Activated CD4-positive, alpha-beta memory T cell treated with anti-CD3 and anti-CD28 coated beads, Interleukin-2, amount 10 ng/mL, durations not matched to agents 7 days and 5 days (primary cell): ENCODE measurements around the gene TTC23. TPM values are rescaled to one million over a fixed set of nuclear protein-coding genes. Genes with fewer than 3 reads are reported as not detected.

ENCODE experiments used
- CTCF ChIA-PET: fragments of 350-600 bp; sonication (Branson Sonifier 250); formaldehyde crosslinking; loops from one replicate; lab custom pipeline; 2021; ENCODE audit warnings: antibody characterized with exemption, inconsistent platforms; lab: Charles Lee
- POLR2A ChIA-PET: fragments of 350-600 bp; sonication (Branson Sonifier 250); formaldehyde crosslinking; loops from one replicate; lab custom pipeline; 2021; ENCODE audit warnings: antibody characterized with exemption; lab: Charles Lee
- DNase-seq: peaks from one replicate; pipeline ENCODE4 v3.0.0-alpha.2; 2020
- H3K27ac Mint-ChIP-seq: one replicate; pipeline ENCODE4 v1.8.0; 2021; ENCODE audit warnings: mild to moderate bottlenecking, mixed read lengths
- H3K27me3 Mint-ChIP-seq: one replicate; pipeline ENCODE4 v1.8.0; 2021; ENCODE audit warnings: mixed read lengths
- H3K36me3 Mint-ChIP-seq: one replicate; pipeline ENCODE4 v1.8.0; 2021; ENCODE audit warnings: low read depth, mixed read lengths
- H3K4me1 Mint-ChIP-seq: one replicate; pipeline ENCODE4 v1.8.0; 2021; ENCODE audit warnings: mixed read lengths
- H3K4me3 Mint-ChIP-seq: one replicate; pipeline ENCODE4 v1.8.0; 2021; ENCODE audit warnings: mild to moderate bottlenecking, mixed read lengths
- H3K9me3 Mint-ChIP-seq: one replicate; pipeline ENCODE4 v1.8.0; 2021; ENCODE audit warnings: mixed read lengths
- total RNA-seq, 2 experiments: library from RNA; stranded (reverse); gene quantifications; one replicate each; pipeline ENCODE4 v1.2.3, GENCODE V29; 2021

TTC23 gene
- total RNA-seq, 2 experiments from 2014 or later, result 1.6 to 2.1 TPM

DNA sequence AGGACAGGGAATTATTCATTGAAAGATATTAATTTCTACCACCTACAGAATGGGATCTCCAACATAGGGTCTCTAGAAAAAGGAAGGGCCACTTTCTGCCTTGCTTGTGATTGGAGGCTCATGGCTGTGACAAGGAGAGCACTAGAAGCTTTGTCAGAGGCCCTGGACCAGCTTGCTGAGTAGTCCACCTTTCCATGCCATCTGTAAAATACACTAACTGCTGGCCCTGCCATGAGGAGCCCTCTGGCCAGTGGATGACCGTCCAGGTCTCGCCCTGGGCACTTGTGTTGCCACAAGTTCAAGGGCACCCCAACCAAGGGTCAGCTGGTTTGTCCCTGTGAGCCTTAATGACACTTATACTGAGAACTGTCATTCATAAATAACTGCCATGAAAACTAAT lies 146.1 kb downstream of the TTC23 start:
- peak; percentile 12 for DNase-seq
- Mint-ChIP-seq H3K27ac (no peak overlapping the region), H3K4me1 (peaks cover 30% of the 10 kb centered on the region), H3K9me3 (no peaks in the 10 kb centered on the region), H3K36me3 (no peaks in the 10 kb centered on the region), H3K4me3 (no peak overlapping the region), H3K27me3 (peaks cover 52% of the 10 kb centered on the region)
- CTCF ChIA-PET, result interaction anchor here (0.7 to 1.8 kb wide), 8 partner anchors 9 to 653 kb away, joined by 3 to 12 read pairs (median 4); no protein-coding TSS in a partner anchor
- POLR2A ChIA-PET, result no interaction called here

DNA sequence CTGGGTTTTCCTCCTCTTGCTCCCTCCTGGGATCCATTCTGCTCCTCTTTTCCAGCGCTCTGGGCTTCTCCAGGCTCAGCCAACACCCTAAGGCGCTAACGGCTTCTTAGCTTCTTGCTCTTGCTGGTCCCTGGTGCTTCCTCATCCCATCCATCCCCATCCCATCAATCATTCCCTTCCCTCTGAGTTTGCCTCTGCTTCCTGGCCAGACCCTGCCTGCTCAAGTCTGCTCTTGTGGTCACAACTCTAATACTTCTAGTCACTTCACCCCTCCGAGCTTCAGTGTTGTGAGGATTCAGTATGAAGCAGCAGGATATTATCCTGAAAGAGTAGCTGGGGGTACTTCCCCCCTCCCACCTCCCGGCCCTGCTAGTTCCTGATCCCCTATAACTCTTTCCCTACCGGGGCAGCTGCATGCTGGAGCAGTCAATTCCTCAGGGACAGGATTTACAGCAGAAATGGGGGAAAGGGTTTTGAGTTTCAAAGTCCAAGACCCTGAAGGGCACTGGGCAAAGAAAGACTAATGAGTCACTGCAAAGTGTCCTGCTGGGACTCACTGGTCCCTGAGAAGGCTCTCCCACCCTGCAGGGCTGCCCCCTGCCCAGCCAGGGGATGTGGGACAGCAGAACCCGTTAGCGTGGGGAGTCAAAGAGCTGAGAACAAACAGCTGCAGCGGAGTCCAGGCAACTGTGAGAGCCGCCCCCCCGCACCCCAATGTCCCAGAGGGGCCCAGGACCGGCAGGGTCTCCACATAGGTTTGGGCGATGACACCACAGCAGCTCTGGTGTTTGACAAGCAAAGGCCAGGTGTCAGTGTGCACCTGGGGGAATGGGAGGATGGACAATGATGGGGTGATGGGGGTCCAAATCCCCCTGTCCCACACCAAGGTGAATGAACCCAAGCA lies 146.8 kb downstream of the TTC23 start:
- peak; percentile 15 for DNase-seq
- ChIA-PET POLR2A (interaction anchor here (1.8 kb wide), 1 partner anchor 8 kb away, joined by 3 read pairs; no protein-coding TSS in a partner anchor), CTCF (interaction anchor here (0.9 to 2.8 kb wide), 11 partner anchors 9 to 654 kb away, joined by 3 to 12 read pairs (median 4); no protein-coding TSS in a partner anchor)
- Mint-ChIP-seq H3K4me1 (peaks cover 23% of the 10 kb centered on the region), H3K27ac (no peak overlapping the region), H3K27me3 (peaks cover 56% of the 10 kb centered on the region), H3K4me3 (no peak overlapping the region), H3K36me3 (no peaks in the 10 kb centered on the region), H3K9me3 (no peaks in the 10 kb centered on the region)

DNA sequence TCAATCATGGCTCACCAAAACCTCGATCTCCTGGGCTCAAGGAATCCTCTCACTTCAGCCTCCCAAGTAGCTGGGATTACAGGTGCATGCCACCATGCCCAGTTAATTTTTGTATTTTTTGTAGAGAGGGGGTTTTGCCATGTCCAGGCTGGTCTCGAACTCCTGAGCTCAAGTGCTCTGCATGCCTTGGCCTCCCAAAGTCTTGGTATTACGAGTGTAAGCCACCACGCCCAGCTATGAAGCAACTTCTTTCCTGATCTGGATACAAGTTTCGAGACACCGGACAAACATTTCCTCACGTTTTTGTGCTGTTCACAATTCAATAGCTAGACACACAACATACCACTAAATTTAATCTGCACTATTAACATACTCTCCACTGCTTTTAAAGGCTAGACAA lies 147.9 kb downstream of the TTC23 start:
- Mint-ChIP-seq H3K27ac (no peak overlapping the region), H3K27me3 (peaks cover 50% of the 10 kb centered on the region), H3K4me1 (peaks cover 12% of the 10 kb centered on the region), H3K36me3 (no peaks in the 10 kb centered on the region), H3K9me3 (no peaks in the 10 kb centered on the region), H3K4me3 (no peak overlapping the region)
- POLR2A ChIA-PET, result interaction anchor here (1.8 kb wide), 1 partner anchor 10 kb away, joined by 3 read pairs; no protein-coding TSS in a partner anchor
- CTCF ChIA-PET, result interaction anchor here (0.9 to 2.8 kb wide), 17 partner anchors 13 to 653 kb away, joined by 3 to 12 read pairs (median 4); no protein-coding TSS in a partner anchor
- peak; percentile 12 for DNase-seq

DNA sequence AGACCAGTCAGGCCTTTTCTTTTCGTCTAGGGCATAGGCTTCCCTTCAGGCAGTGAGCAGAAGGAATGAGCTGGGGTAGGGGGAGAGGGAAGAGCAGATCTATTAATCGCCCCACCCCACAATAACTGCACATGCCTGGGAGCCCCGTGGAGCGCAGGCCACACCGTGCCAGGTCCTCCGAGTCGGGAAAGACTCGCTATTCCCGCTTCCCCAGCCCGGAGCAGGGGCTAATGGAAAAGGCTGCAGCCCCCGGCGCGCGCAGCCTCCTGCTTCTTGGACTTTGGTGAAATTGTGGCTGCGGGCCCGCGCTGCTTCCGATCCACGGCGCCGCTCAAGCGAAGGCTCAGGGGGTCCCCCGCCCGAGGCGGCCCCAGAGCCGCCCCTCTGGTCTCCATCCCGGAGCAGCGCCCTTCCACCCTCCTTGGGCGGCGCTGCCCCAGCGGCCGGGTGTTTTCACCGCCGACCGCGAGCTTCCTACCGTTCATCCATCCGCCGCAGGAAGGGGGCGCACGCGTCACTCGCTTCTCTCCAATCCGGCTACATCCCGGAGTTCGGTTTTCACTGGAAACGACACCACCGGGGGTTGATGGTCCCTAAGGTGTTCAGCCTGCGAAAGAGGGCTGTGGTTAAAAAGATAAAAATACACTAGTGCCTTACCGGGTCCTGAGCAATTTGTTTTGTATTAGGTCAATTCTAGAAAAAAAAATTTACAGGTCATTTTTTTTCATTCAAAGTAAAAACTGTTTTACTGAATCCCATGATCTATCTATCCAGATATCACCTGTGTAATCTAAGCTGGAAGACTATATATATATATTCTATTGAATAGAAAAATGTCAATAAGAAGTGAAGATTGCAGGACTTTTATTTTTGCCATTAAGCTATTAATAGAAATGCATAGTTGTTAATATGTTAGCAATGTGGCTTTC lies 148.9 kb downstream of the TTC23 start:
- Mint-ChIP-seq H3K27ac (no peak overlapping the region), H3K27me3 (peaks cover 47% of the 10 kb centered on the region), H3K4me3 (no peak overlapping the region), H3K9me3 (no peaks in the 10 kb centered on the region), H3K4me1 (peaks cover 6% of the 10 kb centered on the region), H3K36me3 (no peaks in the 10 kb centered on the region)
- ChIA-PET POLR2A (interaction anchor here (1.4 kb wide), 1 partner anchor 9 kb away, joined by 3 read pairs; no protein-coding TSS in a partner anchor), CTCF (interaction anchor here (0.9 to 2.8 kb wide), 21 partner anchors 11 to 654 kb away, joined by 3 to 13 read pairs (median 4); no protein-coding TSS in a partner anchor)
- DNase-seq, result peak; percentile 64

DNA sequence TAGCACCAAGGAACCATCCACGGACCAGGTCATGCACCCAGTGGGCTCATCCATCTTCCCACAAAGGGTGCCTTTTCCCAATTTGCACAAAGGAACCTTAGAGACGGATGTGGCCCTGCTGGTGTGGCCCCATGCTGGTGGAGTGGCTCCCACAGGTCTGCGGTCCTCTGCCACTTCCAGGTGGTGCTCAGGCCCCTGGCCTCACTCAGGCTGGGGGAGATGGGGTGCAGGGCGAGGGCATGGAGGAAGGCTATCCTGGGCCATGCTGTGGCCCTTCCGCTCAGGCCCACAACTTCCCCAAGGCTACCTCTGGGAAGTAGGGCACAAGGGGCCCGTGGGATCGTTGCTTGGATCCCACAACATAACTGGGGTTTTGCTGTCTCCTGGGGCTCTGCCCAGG lies 149.7 kb downstream of the TTC23 start:
- no peaks in the 10 kb centered on the region for H3K36me3 Mint-ChIP-seq
- H3K27ac Mint-ChIP-seq, result no peak overlapping the region
- ChIA-PET CTCF (interaction anchor here (1.6 to 2.1 kb wide), 3 partner anchors 11 to 155 kb away, joined by 4 to 8 read pairs (median 4); no protein-coding TSS in a partner anchor), POLR2A (interaction anchor here (1.4 kb wide), 1 partner anchor 9 kb away, joined by 3 read pairs; no protein-coding TSS in a partner anchor)
- peaks cover 48% of the 10 kb centered on the region for H3K27me3 Mint-ChIP-seq
- no peak for DNase-seq
- no peak overlapping the region for H3K4me3 Mint-ChIP-seq
- peaks cover 4% of the 10 kb centered on the region for H3K4me1 Mint-ChIP-seq
- H3K9me3 Mint-ChIP-seq, result no peaks in the 10 kb centered on the region

DNA sequence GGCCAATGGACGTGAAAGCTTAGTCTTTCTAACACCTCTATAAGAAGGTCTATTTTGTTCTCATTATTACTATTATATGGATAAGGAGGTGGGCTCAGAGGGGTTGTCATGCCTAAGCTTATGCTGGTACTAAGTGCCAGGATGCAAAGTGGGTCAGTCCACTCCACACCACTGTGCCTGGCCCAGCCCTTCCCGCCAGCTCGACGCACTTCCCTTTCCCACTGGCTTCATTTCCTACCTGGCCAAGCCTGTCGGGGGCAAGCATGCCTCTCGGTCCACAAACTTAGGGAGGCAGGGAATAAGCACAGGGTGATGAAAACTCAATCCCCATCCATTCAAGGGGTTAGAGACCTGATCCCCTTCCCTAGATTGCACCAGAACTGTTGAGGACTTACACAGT lies 150.4 kb downstream of the TTC23 start:
- Mint-ChIP-seq H3K27me3 (peaks cover 52% of the 10 kb centered on the region), H3K36me3 (no peaks in the 10 kb centered on the region), H3K4me3 (no peak overlapping the region), H3K4me1 (peaks cover 4% of the 10 kb centered on the region), H3K9me3 (no peaks in the 10 kb centered on the region), H3K27ac (no peak overlapping the region)
- no peak for DNase-seq
- POLR2A ChIA-PET, result no interaction called here
- CTCF ChIA-PET, result interaction anchor here (0.6 to 0.8 kb wide), 2 partner anchors 13 to 16 kb away, joined by 3 read pairs; no protein-coding TSS in a partner anchor

DNA sequence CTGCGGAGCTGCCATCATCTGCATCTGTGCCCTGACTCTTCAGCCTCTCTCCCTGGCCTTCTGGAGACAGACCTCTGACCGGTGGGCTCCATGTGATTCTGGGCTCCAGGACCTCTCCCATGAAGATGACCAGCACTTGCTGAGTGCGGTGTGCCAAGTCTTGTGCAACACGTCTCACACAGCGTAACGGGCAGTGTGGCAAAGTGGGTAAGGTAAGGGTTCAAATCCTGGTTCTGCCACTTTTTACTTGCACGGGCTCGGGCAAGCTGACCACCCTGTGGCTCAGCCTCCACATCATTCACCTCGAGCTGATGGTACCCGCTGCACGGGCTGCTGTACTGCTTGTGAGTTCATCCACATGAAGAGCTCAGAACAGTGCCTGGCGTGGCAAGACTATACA lies 151.0 kb downstream of the TTC23 start:
- peaks cover 4% of the 10 kb centered on the region for H3K4me1 Mint-ChIP-seq

DNA sequence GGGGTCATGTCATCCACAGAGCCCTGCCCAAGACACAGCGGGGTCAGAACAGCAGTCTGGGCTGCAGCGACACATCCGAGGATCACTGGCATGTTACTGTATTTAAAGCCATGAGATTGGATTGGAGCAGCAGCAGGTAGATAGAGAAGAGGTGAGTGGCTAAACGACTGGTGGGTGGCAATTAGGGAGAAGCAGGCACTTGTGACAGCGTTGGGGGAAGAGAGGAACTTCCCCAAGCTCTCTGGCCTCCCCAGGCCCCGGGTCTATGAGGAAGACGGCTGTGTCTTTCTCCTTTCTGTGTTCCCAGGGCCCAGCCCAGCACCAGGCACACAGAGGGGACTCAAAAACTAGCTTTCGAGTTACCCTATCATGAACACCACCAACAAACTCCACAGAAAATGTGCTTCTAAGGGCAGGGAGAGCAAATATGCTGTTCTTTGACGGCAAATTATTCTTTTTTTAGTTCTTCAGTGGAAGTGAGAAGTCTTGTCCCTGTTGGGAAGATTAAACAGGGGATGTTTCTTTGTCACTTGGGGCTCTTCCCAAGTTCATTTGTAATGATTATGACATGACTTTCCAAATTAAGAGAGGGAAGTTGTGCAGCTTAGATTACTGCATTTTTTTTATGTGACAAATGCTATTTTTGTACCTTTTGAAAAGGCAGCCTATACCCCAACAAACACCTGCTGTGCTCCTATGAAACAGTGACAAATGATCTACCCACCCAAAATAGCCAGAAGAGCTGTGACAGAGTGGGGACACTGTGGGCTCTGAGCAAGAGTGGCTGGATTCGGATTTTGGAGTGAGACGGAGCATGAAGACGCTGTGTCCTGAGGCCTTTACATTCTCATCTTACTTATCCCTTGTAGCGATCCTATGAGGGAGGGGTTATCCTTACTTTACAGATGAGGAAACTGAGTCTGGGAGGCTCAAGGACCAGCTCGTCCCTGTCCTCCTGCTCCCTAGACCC lies 151.7 kb downstream of the TTC23 start:
- peaks cover 4% of the 10 kb centered on the region for H3K4me1 Mint-ChIP-seq
- no peak overlapping the region for H3K27ac Mint-ChIP-seq
- no peak overlapping the region for H3K4me3 Mint-ChIP-seq
- DNase-seq, result no peak
- CTCF ChIA-PET, result no interaction called here
- H3K27me3 Mint-ChIP-seq, result peaks cover 43% of the 10 kb centered on the region
- POLR2A ChIA-PET, result no interaction called here
- no peaks in the 10 kb centered on the region for H3K9me3 Mint-ChIP-seq
- no peaks in the 10 kb centered on the region for H3K36me3 Mint-ChIP-seq

More for the DNA sequence above, 151.0 kb downstream of the TTC23 start:
- Mint-ChIP-seq H3K27me3 (peaks cover 49% of the 10 kb centered on the region), H3K9me3 (no peaks in the 10 kb centered on the region), H3K36me3 (no peaks in the 10 kb centered on the region), H3K27ac (no peak overlapping the region), H3K4me3 (no peak overlapping the region)
- ChIA-PET POLR2A (no interaction called here), CTCF (interaction anchor here (0.6 to 0.8 kb wide), 2 partner anchors 14 to 16 kb away, joined by 3 read pairs; no protein-coding TSS in a partner anchor)
- DNase-seq, result no peak

DNA sequence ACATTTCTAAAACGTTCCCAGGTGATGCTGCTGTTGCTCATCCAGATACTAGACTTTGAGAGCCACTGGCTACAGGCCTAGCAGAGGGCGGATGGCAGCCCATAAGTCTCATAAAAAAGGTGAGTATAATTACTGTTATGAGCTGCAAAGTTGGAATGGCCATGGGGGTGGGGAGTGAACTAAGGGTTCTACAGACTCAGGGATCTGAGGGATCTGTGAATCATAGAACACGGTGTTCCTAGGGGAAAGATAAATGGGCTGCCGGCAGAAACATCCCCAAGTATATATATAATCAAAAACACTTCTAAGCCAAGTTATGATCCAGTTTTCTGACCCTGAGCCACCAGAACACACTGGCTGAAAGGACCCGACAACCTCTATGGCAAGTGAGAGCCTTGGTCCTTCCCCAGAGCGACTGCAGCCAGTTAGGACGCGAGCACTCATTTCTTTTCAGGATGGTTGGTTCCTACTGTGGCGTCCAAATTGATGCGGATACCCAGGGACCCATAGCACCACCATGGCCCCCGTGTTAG lies 152.4 kb downstream of the TTC23 start:
- no peak overlapping the region for H3K27ac Mint-ChIP-seq
- DNase-seq, result no peak
- ChIA-PET CTCF (no interaction called here), POLR2A (no interaction called here)
- no peaks in the 10 kb centered on the region for H3K9me3 Mint-ChIP-seq
- H3K27me3 Mint-ChIP-seq, result peaks cover 39% of the 10 kb centered on the region
- peaks cover 4% of the 10 kb centered on the region for H3K4me1 Mint-ChIP-seq
- H3K4me3 Mint-ChIP-seq, result no peak overlapping the region
- no peaks in the 10 kb centered on the region for H3K36me3 Mint-ChIP-seq

DNA sequence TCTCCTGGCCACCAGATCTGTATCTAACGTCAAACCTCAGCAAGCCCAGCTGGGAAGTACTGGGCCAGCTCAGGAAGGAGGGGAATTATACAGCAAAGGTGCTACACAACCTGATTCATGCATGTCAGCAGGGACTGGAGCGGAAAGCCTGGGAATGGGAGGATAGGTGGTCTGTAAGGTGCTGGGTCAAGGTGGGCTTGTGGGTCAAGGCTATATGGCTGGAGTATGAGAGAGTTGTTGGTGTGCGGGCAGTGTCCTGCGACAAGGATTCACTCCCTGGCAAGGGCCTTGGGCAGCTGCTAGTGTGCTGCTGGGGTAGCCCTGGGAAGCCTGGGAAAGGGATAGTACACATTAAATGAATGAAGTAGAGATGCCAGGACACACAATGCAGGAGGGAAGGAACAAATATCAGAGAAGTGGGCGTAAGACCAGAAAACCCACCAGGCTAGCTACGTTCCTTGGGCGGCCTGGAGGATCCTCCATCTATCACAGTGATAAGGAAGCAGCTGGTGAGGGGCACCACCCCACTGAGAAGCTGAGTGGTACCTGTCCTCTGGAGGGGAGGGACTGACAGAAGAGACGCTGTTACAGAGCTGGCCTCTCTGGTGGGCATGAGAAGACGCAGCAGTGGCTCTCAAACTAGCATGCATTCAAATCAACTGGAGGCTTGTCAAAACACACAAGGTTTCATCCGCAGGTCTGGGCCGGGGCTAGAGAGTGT lies 153.0 kb downstream of the TTC23 start:
- CTCF ChIA-PET, result no interaction called here
- Mint-ChIP-seq H3K4me1 (peaks cover 4% of the 10 kb centered on the region), H3K4me3 (no peak overlapping the region), H3K9me3 (no peaks in the 10 kb centered on the region), H3K36me3 (no peaks in the 10 kb centered on the region), H3K27me3 (peaks cover 34% of the 10 kb centered on the region), H3K27ac (no peak overlapping the region)
- DNase-seq, result no peak
- POLR2A ChIA-PET, result no interaction called here

DNA sequence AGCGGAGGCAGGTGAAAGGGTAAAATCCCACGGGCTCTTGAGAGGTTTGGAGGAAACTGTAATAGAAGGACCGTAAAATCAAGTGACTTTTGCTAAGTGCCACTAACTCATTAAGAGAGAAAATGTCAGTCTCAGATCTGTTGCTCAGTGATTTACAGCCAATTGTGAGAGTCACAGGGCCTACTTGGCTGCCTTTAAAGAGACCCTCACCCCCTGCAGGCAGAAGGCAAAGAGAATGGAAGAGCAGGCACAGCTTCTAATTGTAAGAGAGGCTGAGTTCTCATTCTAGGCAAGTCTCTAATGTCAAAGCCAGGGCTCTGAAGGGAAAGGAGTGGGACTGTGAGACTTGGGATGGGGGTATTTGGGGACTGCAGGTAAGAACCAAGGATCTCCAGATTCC lies 153.8 kb downstream of the TTC23 start:
- H3K36me3 Mint-ChIP-seq, result no peaks in the 10 kb centered on the region
- DNase-seq, result no peak
- POLR2A ChIA-PET, result no interaction called here

More for the DNA sequence above, 153.8 kb downstream of the TTC23 start:
- no peak overlapping the region for H3K4me3 Mint-ChIP-seq
- H3K27me3 Mint-ChIP-seq, result peaks cover 32% of the 10 kb centered on the region
- H3K9me3 Mint-ChIP-seq, result no peaks in the 10 kb centered on the region
- CTCF ChIA-PET, result no interaction called here
- peaks cover 3% of the 10 kb centered on the region for H3K4me1 Mint-ChIP-seq
- no peak overlapping the region for H3K27ac Mint-ChIP-seq
